Thoracic aorta (tissue), 2 donors: ENCODE measurements around the gene ANKRD35. TPM values are rescaled to one million over a fixed set of nuclear protein-coding genes. Genes with fewer than 3 reads are reported as not detected.

ENCODE experiments used
- ATAC-seq: fragments of 150-250 bp; one replicate; pipeline ENCODE4 v1.8.0; 2017; ENCODE audit warnings: low read depth; ENCODE audit not compliant: insufficient number of reproducible peaks, low FRiP score
- DNase-seq: peaks from one replicate; pipeline ENCODE4 v3.0.0-alpha.2; 2020; ENCODE audit warnings: low spot score
- H3K27ac ChIP-seq, 2 donors: fragments of 200-600 bp; sonication (generic); 1 replicate in 1 of 2; 2 replicates in 1 of 2; pipeline ENCODE4 v1.5.1; 2016; ENCODE audit warnings: mild to moderate bottlenecking in 2 of 2, moderate library complexity in 2 of 2
- H3K27me3 ChIP-seq: fragments of 200-600 bp; sonication (generic); replicated peaks from 2 replicates; pipeline ENCODE4 v1.6.0; 2016; ENCODE audit warnings: mild to moderate bottlenecking; ENCODE audit not compliant: insufficient read depth
- H3K36me3 ChIP-seq: fragments of 200-600 bp; sonication (generic); one replicate; pipeline ENCODE4 v1.5.1; 2016
- H3K4me1 ChIP-seq, 2 donors: fragments of 200-600 bp; sonication (generic); 1 replicate in 1 of 2; 2 replicates in 1 of 2; pipeline versions ENCODE4 v1.5.1 to v1.6.0; 2016; ENCODE audit warnings: low read depth in 2 of 2, mild to moderate bottlenecking in 1 of 2; ENCODE audit not compliant: control insufficient read depth in 1 of 2
- H3K4me3 ChIP-seq: fragments of 200-600 bp; sonication (generic); 2 replicates; pipeline ENCODE4 v1.5.1; 2016; ENCODE audit warnings: mild to moderate bottlenecking
- H3K9me3 ChIP-seq: fragments of 200-600 bp; sonication (generic); 2 replicates; pipeline ENCODE4 v1.5.1; 2016
- total RNA-seq, 2 donors: library from RNA; depleted of rRNA; stranded (reverse); fragments of >200 nt; gene quantifications; one replicate each; pipeline versions ENCODE4 v1.1.0 to v1.2.3, GENCODE V29; 2016
- TF ChIP-seq, protein P1 (sequence below): fragments of 200-600 bp; sonication (generic); IDR thresholded peaks from one replicate; pipeline ENCODE4 v1.5.1; 2019; ENCODE audit warnings: antibody characterized with exemption

Gene ANKRD35
- total RNA-seq, 2 donors from 2014 or later: 9.6 to 15.7 TPM

GRCh38 chr1:145892486-145893087 is 6.9 kb upstream of the ANKRD35 start:
- H3K27ac ChIP-seq: peak overlapping the region; percentile 97 to 99
- ATAC-seq: no peak

GRCh38 chr1:145891587-145892485 is 6.2 kb upstream of the ANKRD35 start:
- Histone ChIP-seq H3K36me3 (no peaks in the 10 kb centered on the region), H3K4me3 (peak overlapping the region; percentile 39), H3K27me3 (no peaks in the 10 kb centered on the region), H3K27ac (peak overlapping the region; percentile 97 to 99), H3K9me3 (no peaks in the 10 kb centered on the region), H3K4me1 (peaks cover 22 to 49% of the 10 kb centered on the region in 2 donors)
- peak; percentile 95 for DNase-seq
- ATAC-seq: peak; percentile 99
- TF ChIP-seq, protein P1, sequence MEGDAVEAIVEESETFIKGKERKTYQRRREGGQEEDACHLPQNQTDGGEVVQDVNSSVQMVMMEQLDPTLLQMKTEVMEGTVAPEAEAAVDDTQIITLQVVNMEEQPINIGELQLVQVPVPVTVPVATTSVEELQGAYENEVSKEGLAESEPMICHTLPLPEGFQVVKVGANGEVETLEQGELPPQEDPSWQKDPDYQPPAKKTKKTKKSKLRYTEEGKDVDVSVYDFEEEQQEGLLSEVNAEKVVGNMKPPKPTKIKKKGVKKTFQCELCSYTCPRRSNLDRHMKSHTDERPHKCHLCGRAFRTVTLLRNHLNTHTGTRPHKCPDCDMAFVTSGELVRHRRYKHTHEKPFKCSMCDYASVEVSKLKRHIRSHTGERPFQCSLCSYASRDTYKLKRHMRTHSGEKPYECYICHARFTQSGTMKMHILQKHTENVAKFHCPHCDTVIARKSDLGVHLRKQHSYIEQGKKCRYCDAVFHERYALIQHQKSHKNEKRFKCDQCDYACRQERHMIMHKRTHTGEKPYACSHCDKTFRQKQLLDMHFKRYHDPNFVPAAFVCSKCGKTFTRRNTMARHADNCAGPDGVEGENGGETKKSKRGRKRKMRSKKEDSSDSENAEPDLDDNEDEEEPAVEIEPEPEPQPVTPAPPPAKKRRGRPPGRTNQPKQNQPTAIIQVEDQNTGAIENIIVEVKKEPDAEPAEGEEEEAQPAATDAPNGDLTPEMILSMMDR: peak; percentile 93

More at GRCh38 chr1:145892486-145893087, 6.9 kb upstream of the ANKRD35 start:
- peak overlapping the region; percentile 39 for H3K4me3 ChIP-seq
- peaks cover 22 to 43% of the 10 kb centered on the region in 2 donors for H3K4me1 ChIP-seq
- H3K9me3 ChIP-seq: no peaks in the 10 kb centered on the region
- H3K36me3 ChIP-seq: peaks cover 7% of the 10 kb centered on the region
- no peaks in the 10 kb centered on the region for H3K27me3 ChIP-seq
- TF ChIP-seq, protein P1: no peak
- no peak for DNase-seq

DNA sequence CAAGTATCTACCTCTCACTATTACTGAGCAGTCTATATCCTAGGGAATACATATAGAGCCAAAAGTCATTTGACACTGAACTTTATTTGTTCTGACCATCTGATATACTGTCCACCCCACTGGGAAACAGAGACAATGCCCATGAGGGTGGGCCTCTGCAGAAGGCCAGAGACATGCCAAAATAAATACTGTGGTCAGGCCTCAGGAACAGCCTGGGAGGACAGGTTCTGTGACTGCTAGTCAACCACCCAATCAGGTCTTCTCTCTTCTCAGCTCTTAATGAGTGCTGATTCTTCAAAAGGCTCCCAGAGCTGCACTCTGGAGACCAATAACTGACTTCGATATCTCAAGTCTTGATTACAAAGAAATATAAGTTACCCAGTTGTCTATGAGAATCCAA is 5.5 kb upstream of the ANKRD35 start:
- Histone ChIP-seq H3K36me3 (no peaks in the 10 kb centered on the region), H3K4me1 (peaks cover 22 to 54% of the 10 kb centered on the region in 2 donors), H3K27ac (peak overlapping the region; percentile 84 to 99), H3K27me3 (no peaks in the 10 kb centered on the region), H3K9me3 (no peaks in the 10 kb centered on the region), H3K4me3 (peak overlapping the region; percentile 39)
- no peak for DNase-seq
- no peak for ATAC-seq
- TF ChIP-seq, protein P1: no peak

DNA sequence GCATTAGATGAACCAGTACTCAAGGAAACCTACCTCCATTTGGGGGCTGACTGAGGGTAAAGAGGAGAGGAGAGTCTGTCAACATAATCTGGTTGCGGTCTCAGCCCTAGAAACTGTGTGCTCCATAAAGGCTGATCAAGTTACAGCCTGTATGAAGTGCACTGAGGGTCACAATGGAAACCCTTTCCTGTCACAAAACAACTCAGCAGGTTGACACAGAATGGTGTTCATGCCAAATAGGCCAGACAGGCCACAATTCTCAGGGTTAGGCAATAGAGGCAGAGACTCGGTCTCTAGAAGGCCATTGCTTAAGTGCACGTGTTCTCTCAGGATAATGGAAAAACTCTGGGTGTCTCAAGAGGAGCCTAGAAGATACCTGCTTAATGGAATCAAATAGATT is 4.1 kb upstream of the ANKRD35 start:
- no peak overlapping the region for H3K4me3 ChIP-seq
- H3K27me3 ChIP-seq: no peaks in the 10 kb centered on the region
- TF ChIP-seq, protein P1: no peak
- peaks cover 27 to 64% of the 10 kb centered on the region in 2 donors for H3K4me1 ChIP-seq
- peak overlapping the region; percentile 68 to 99 for H3K27ac ChIP-seq
- no peaks in the 10 kb centered on the region for H3K9me3 ChIP-seq
- no peaks in the 10 kb centered on the region for H3K36me3 ChIP-seq
- ATAC-seq (no peak), DNase-seq (no peak)

- peak overlapping the region; percentile 3 to 33 for H3K27ac ChIP-seq
Measured at GRCh38 chr1:145887631-145888030, 2.0 kb upstream of the ANKRD35 start.

More at GRCh38 chr1:145887631-145888030, 2.0 kb upstream of the ANKRD35 start:
- Histone ChIP-seq H3K9me3 (no peaks in the 10 kb centered on the region), H3K27me3 (no peaks in the 10 kb centered on the region), H3K36me3 (no peaks in the 10 kb centered on the region), H3K4me1 (peaks cover 23 to 55% of the 10 kb centered on the region in 2 donors), H3K4me3 (no peak overlapping the region)
- TF ChIP-seq, protein P1: no peak
- DNase-seq (no peak), ATAC-seq (no peak)
